Measurements from ENCODE around the gene PLA2G2E.

GRCh38 chr1:19963636-19964035, 40.2 kb upstream of the PLA2G2E start:
- no peak for TF ChIP-seq CTCF (IDR thresholded peaks at IDR 0.05; ENCODE audit: insufficient read depth, low read depth, low read length)
- no peak for TF ChIP-seq EZH2 (IDR thresholded peaks at IDR 0.05; ENCODE audit: insufficient read depth, low read length)
